B cell (primary cell): ENCODE data around the gene RHOA. TPM values are rescaled to one million over a fixed set of nuclear protein-coding genes. Genes with fewer than 3 reads are reported as not detected.
A peak's percentile ranks its signal among the peaks of the same experiment; 100 is the strongest.

ENCODE experiments used
- ATAC-seq: fragments of 200-7000 bp; cut with Tn5 transposase; one replicate; pipeline ENCODE4 v1.10.0; 2021; ENCODE audit warnings: low read depth, mild to moderate bottlenecking, moderate number of reproducible peaks, moderate library complexity
- CTCF ChIA-PET: fragments of 350-600 bp; sonication (Branson Sonifier 250); formaldehyde crosslinking; loops from one replicate; lab custom pipeline; 2021; ENCODE audit warnings: antibody characterized with exemption, inconsistent platforms; lab: Charles Lee
- POLR2A ChIA-PET: fragments of 350-600 bp; sonication (Branson Sonifier 250); formaldehyde crosslinking; loops from one replicate; lab custom pipeline; 2021; ENCODE audit warnings: antibody characterized with exemption; lab: Charles Lee
- DNase-seq: peaks from one replicate; pipeline ENCODE4 v3.0.0; 2013
- H2AFZ ChIP-seq: 2 replicates; pipeline ENCODE4 v1.6.1; 2012; ENCODE audit warnings: mild to moderate bottlenecking, low read depth, low read length; ENCODE audit not compliant: insufficient read depth, poor library complexity, severe bottlenecking
- H3K27ac ChIP-seq, 2 donors: 1 replicate in 1 of 2; 2 replicates in 1 of 2; pipeline ENCODE4 v1.5.1; 2012 to 2013; ENCODE audit warnings: low read length in 2 of 2, mild to moderate bottlenecking in 2 of 2, moderate library complexity in 1 of 2
- H3K27me3 ChIP-seq, 4 experiments: fragments of 200-600 bp in 1 of 4; sonication (generic) in 1 of 4; replicated peaks in 1 of 4; 1 replicate in 2 of 4; 2 replicates in 2 of 4; pipeline versions ENCODE4 v1.6.1 to v1.7.0; 2013 to 2016; ENCODE audit warnings: low read length in 3 of 4, mild to moderate bottlenecking in 2 of 4, mixed read lengths in 1 of 4, moderate library complexity in 1 of 4; ENCODE audit not compliant: insufficient read depth in 4 of 4, control insufficient read depth in 3 of 4; ENCODE audit errors: control extremely low read depth in 1 of 4
- H3K36me3 ChIP-seq, 2 experiments: replicated peaks in 1 of 2; 1 replicate in 1 of 2; 2 replicates in 1 of 2; pipeline versions ENCODE4 v1.6.1 to v1.7.1; 2013; ENCODE audit warnings: low read length in 1 of 2; ENCODE audit not compliant: insufficient read depth in 2 of 2, control insufficient read depth in 1 of 2; ENCODE audit errors: control extremely low read depth in 1 of 2, extremely low read depth in 1 of 2
- H3K4me1 ChIP-seq, 2 donors: fragments of 200-600 bp in 1 of 2; sonication (generic) in 1 of 2; 1 replicate in 1 of 2; 2 replicates in 1 of 2; pipeline versions ENCODE4 v1.5.1 to v1.6.1; 2013 to 2017; ENCODE audit warnings: low read length in 2 of 2; ENCODE audit not compliant: control insufficient read depth in 2 of 2, insufficient read depth in 2 of 2
- H3K4me2 ChIP-seq: replicated peaks from 2 replicates; pipeline ENCODE3; 2012; ENCODE audit warnings: mild to moderate bottlenecking, low read depth, low read length; ENCODE audit not compliant: poor library complexity, severe bottlenecking
- H3K4me3 ChIP-seq, 5 experiments: fragments of 200-600 bp in 1 of 5; sonication (generic) in 1 of 5; 1 replicate in 3 of 5; 2 replicates in 2 of 5; pipeline versions ENCODE4 v1.5.1 to v1.7.0; 2011 to 2016; ENCODE audit warnings: low read length in 4 of 5, mild to moderate bottlenecking in 4 of 5, low read depth in 2 of 5, control low read depth in 1 of 5, moderate library complexity in 1 of 5; ENCODE audit not compliant: insufficient read depth in 1 of 5; ENCODE audit errors: control extremely low read depth in 1 of 5, extremely low read depth in 1 of 5
- H3K79me2 ChIP-seq: fragments of 200-600 bp; sonication (generic); one replicate; pipeline ENCODE4 v1.6.0; 2016; ENCODE audit warnings: low read length; ENCODE audit not compliant: control insufficient read depth, insufficient read depth
- H3K9ac ChIP-seq: fragments of 200-600 bp; sonication (generic); 2 replicates; pipeline ENCODE4 v1.6.1; 2017; ENCODE audit warnings: mild to moderate bottlenecking, low read length, moderate library complexity
- H3K9me3 ChIP-seq, 3 donors: one replicate each; pipeline versions ENCODE4 v1.6.1 to v1.7.1; 2013; ENCODE audit warnings: low read length in 2 of 3; ENCODE audit not compliant: control insufficient read depth in 2 of 3, insufficient read depth in 1 of 3; ENCODE audit errors: control extremely low read depth in 1 of 3
- H4K20me1 ChIP-seq: 2 replicates; pipeline ENCODE4 v1.6.0; 2012; ENCODE audit warnings: mild to moderate bottlenecking, low read length; ENCODE audit not compliant: insufficient read depth, control insufficient read depth, poor library complexity, severe bottlenecking
- H3K27ac Mint-ChIP-seq: one replicate; pipeline ENCODE4 v1.8.0; 2021; ENCODE audit warnings: mixed read lengths
- H3K27me3 Mint-ChIP-seq: one replicate; pipeline ENCODE4 v1.8.0; 2021; ENCODE audit warnings: mixed read lengths
- H3K4me1 Mint-ChIP-seq: one replicate; pipeline ENCODE4 v1.8.0; 2021; ENCODE audit warnings: mixed read lengths
- H3K4me3 Mint-ChIP-seq: one replicate; pipeline ENCODE4 v1.8.0; 2021; ENCODE audit warnings: mixed read lengths
- H3K9me3 Mint-ChIP-seq: one replicate; pipeline ENCODE4 v1.8.0; 2022; ENCODE audit warnings: mixed read lengths; ENCODE audit not compliant: insufficient read depth
- CTCF ChIP-seq: fragments of 200-600 bp; IDR thresholded peaks from one replicate; pipeline ENCODE4 v1.8.0; 2022; ENCODE audit warnings: antibody characterized with exemption, mild to moderate bottlenecking
- EZH2 ChIP-seq: IDR thresholded peaks from 2 replicates; pipeline ENCODE4 v1.6.1; 2012; ENCODE audit warnings: borderline replicate concordance, low read depth, mild to moderate bottlenecking, moderate library complexity, low read length; ENCODE audit not compliant: insufficient read depth, poor library complexity, severe bottlenecking
- WGBS: methylation state at CpG from one replicate; pipeline ENCODE4 v1.1.5; 2013; ENCODE audit warnings: missing lambda C conversion rate; ENCODE audit not compliant: insufficient coverage; 5-methylcytosine and 5-hydroxymethylcytosine counted together
- intact Hi-C: fragments of 100-400 bp; cut with micrococcal nuclease; formaldehyde crosslinking; loops from one replicate; pipeline ENCODE4 v1.10.0; 2022
- polyA plus RNA-seq: library from polyadenylated mRNA; depleted of rRNA; stranded (reverse); fragments of >200 nt; gene quantifications from 2 replicates; pipeline ENCODE4 v1.2.3, GENCODE V29; 2012
- total RNA-seq, 2 donors: library from RNA; stranded (reverse); fragments of 120-200 nt in 1 of 2; gene quantifications; 1 replicate in 1 of 2; 2 replicates in 1 of 2; pipeline versions ENCODE4 v1.2.3 to v1.2.4, GENCODE V29; 2013 to 2022

The RHOA gene
- total and polyA plus RNA-seq, 2 donors (not counting 1 experiment from before 2014, with no cell fraction given): 244 to 298 TPM

DNA sequence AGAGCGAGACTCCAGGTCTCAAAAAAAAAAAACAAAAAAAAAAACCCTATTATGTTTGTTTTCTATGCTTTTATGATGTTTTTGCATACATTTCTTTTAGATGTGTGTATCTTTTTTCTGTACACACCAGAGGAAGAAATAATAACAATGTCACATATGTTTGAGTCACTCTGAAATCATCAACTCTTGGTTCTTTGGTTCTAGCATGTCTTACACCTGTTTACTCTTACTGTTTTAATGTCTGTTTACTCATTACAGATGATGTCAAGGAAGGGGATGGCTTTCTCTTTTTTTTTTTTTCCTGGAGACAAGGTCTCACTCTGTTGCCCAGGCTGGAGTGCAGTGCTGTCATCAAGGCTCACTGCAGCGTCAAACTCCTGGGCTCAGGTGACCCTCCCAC, 24.1 kb downstream of the RHOA start:
- Histone ChIP-seq H3K79me2 (peaks cover 98% of the 10 kb centered on the region), H3K4me3 (no peak overlapping the region), H4K20me1 (peaks cover 98% of the 10 kb centered on the region), H3K4me2 (no peak overlapping the region), H3K9ac (no peak overlapping the region), H3K27ac (no peak overlapping the region), H3K4me1 (peaks cover 30 to 44% of the 10 kb centered on the region in 2 donors), H3K27me3 (no peaks in the 10 kb centered on the region), H3K36me3 (peaks cover 4 to 17% of the 10 kb centered on the region in 2 experiments), H2AFZ (no peak overlapping the region), H3K9me3 (no peaks in the 10 kb centered on the region)
- Mint-ChIP-seq H3K4me1 (peaks cover 52% of the 10 kb centered on the region), H3K27me3 (no peaks in the 10 kb centered on the region), H3K4me3 (no peak overlapping the region), H3K9me3 (no peaks in the 10 kb centered on the region), H3K27ac (no peak overlapping the region)
- ATAC-seq: no peak
- intact Hi-C loops: no loop called here
- WGBS: no CpG with 5 or more reads among the region's 2 CpGs
- no peak for DNase-seq
- ChIA-PET CTCF (interaction anchor here (1.4 kb wide), 1 partner anchor 48 kb away, joined by 3 read pairs; the partner anchor contains the start of gene USP4), POLR2A (no interaction called here)
- TF ChIP-seq EZH2: no peak
- no peak for TF ChIP-seq CTCF

GRCh38 chr3:49386056-49386756, 25.6 kb downstream of the RHOA start:
- Histone ChIP-seq H3K9ac (no peak overlapping the region), H3K27me3 (no peaks in the 10 kb centered on the region), H3K4me3 (peak overlapping the region in 1 of 5 experiments; percentile 15), H3K9me3 (no peaks in the 10 kb centered on the region), H3K4me1 (peaks cover 33 to 40% of the 10 kb centered on the region in 2 donors), H4K20me1 (peaks cover 98% of the 10 kb centered on the region), H3K79me2 (peaks cover 98% of the 10 kb centered on the region), H3K4me2 (peak overlapping the region; percentile 33), H3K36me3 (peaks cover 4 to 12% of the 10 kb centered on the region in 2 experiments), H2AFZ (no peak overlapping the region), H3K27ac (peak overlapping the region in 1 of 2 donors; percentile 28)
- ATAC-seq: no peak
- Mint-ChIP-seq H3K27me3 (no peaks in the 10 kb centered on the region), H3K9me3 (no peaks in the 10 kb centered on the region), H3K27ac (peak overlapping the region; percentile 7), H3K4me3 (peak overlapping the region; percentile 27), H3K4me1 (peaks cover 49% of the 10 kb centered on the region)
- 17% methylated on average over 1 of the region's 11 CpGs for WGBS
- no peak for TF ChIP-seq EZH2
- no peak for TF ChIP-seq CTCF
- intact Hi-C loops: no loop called here
- POLR2A ChIA-PET: interaction anchor here (0.9 kb wide), 1 partner anchor 43 kb away, joined by 10 read pairs; the partner anchor contains the start of gene NICN1
- peak; percentile 40 for DNase-seq
- CTCF ChIA-PET: interaction anchor here (1.1 kb wide), 1 partner anchor 23 kb away, joined by 3 read pairs; no protein-coding TSS in a partner anchor
